ENCODE data around the gene IGHMBP2. TPM values are rescaled to one million over a fixed set of nuclear protein-coding genes. Genes with fewer than 3 reads are reported as not detected.

Gene IGHMBP2
- total RNA-seq, 1 experiment from 2014 or later, result 21.5 TPM

DNA sequence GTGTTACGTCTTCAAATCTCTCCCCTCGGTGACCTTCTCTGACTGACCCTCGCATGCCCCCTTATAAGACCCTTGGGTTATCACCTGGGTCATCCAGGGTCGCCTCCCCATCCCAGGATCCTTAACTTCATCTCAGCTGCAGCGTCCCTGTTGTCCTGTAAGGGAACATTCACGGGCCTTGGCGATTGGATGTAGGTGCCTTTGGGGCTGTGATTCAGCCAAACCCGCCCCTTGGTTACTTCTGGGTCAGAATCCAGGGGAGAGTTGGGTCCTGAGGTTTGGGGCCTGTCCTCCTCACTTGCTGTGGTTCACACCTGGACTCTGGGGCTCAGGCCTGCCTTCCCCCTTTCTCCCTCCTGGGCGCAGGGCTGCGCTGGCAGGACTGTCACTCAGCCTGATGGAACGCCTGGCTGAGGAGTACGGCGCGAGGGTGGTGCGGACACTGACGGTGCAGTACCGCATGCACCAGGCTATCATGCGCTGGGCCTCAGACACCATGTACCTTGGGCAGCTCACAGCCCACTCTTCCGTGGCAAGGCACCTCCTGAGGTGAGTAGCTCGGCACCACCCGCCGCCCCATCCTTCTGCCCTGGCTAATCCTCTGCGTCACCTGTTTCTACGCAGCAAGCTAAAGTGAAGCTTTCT, 29.4 kb downstream of the IGHMBP2 start:
- Histone ChIP-seq H3K27ac (ENCODE audit: low read length) (no peak overlapping the region), H3K4me3 (ENCODE audit: low read length) (no peak overlapping the region), H3K9ac (ENCODE audit: low read length) (no peak overlapping the region), H3K27me3 (ENCODE audit: low read length) (no peaks in the 10 kb centered on the region), H3K79me2 (ENCODE audit: low read length) (0 out of 2 replicates have a peak, but pooled peaks cover 2% of the 10 kb centered on the region), H3K4me1 (ENCODE audit: low read length) (no peaks in the 10 kb centered on the region), H3K9me2 (replicated peaks; ENCODE audit: insufficient read depth, low read length) (no peaks in the 10 kb centered on the region), H4K20me1 (ENCODE audit: insufficient read depth, low read depth, low read length) (no peaks in the 10 kb centered on the region), H3K4me2 (ENCODE audit: low read depth, low read length, poor library complexity, severe bottlenecking) (no peak overlapping the region), H2AFZ (ENCODE audit: low read length) (no peak overlapping the region), H3K9me3 (ENCODE audit: low read length) (no peaks in the 10 kb centered on the region), H3K36me3 (ENCODE audit: insufficient read depth, low read length) (no peaks in the 10 kb centered on the region)
- DNase-seq, result no peak

DNA sequence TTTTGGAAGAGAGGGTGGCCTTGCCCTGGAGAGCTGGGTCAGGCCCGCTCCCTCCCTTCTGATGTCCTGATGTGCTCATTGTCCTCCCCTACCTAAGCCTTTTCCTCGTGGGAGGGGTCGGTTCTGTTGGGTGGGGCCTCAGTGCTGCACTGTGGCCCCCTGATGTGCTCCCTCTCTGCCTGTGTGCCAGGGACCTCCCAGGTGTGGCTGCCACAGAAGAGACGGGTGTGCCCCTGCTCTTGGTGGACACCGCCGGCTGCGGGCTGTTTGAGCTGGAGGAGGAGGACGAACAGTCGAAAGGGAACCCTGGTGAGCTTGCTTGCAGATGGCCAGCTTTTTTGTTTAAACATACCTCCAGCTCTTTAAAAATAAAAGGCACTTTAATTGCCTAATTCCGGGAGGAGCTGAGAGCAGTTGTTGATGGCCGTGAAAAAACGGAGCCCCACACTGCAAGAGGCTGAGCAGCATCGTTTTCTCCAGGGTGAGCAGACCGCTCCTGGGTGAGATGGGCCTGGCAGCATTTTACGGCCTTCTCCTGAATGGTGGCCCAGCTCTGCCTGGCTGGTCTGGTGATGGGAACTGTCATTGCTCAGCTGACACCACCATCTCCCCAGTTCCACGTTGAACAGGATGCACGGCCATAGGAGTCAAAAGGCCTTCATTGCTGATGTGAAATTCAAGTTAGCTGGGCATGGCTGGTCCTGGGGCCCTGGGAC, 30.1 kb downstream of the IGHMBP2 start:
- Histone ChIP-seq H2AFZ (ENCODE audit: low read length) (no peak overlapping the region), H4K20me1 (ENCODE audit: insufficient read depth, low read depth, low read length) (no peaks in the 10 kb centered on the region), H3K36me3 (ENCODE audit: insufficient read depth, low read length) (no peaks in the 10 kb centered on the region), H3K27me3 (ENCODE audit: low read length) (no peaks in the 10 kb centered on the region), H3K27ac (ENCODE audit: low read length) (no peak overlapping the region), H3K9ac (ENCODE audit: low read length) (no peak overlapping the region), H3K9me3 (ENCODE audit: low read length) (no peaks in the 10 kb centered on the region), H3K9me2 (replicated peaks; ENCODE audit: insufficient read depth, low read length) (no peaks in the 10 kb centered on the region), H3K4me1 (ENCODE audit: low read length) (no peaks in the 10 kb centered on the region), H3K79me2 (ENCODE audit: low read length) (no peaks in the 10 kb centered on the region), H3K4me3 (ENCODE audit: low read length) (no peak overlapping the region), H3K4me2 (ENCODE audit: low read depth, low read length, poor library complexity, severe bottlenecking) (no peak overlapping the region)
- no peak for DNase-seq

DNA sequence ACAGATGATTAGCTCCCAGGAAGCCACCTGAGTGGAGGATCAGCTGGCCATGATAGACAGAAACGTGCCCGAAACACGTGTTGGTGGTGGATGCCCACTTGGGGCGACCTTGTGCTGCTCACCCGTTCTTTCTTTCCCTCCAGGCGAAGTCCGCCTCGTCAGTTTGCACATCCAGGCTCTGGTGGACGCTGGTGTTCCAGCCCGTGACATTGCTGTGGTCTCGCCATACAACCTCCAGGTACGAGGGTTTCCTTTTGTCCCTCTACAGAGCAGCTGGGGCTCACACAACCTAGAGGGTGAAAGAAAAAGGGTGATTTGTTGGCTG, 30.6 kb downstream of the IGHMBP2 start:
- no peak overlapping the region for H3K9ac ChIP-seq (ENCODE audit: low read length)
- no peak overlapping the region for H3K4me2 ChIP-seq (ENCODE audit: low read depth, low read length, poor library complexity, severe bottlenecking)
- H3K27ac ChIP-seq (ENCODE audit: low read length), result no peak overlapping the region
- no peaks in the 10 kb centered on the region for H4K20me1 ChIP-seq (ENCODE audit: insufficient read depth, low read depth, low read length)
- no peak for DNase-seq
- no peaks in the 10 kb centered on the region for H3K79me2 ChIP-seq (ENCODE audit: low read length)
- H3K36me3 ChIP-seq (ENCODE audit: insufficient read depth, low read length), result no peaks in the 10 kb centered on the region
- H3K4me3 ChIP-seq (ENCODE audit: low read length), result no peak overlapping the region
- no peaks in the 10 kb centered on the region for H3K4me1 ChIP-seq (ENCODE audit: low read length)
- no peaks in the 10 kb centered on the region for H3K9me3 ChIP-seq (ENCODE audit: low read length)
- no peaks in the 10 kb centered on the region for H3K27me3 ChIP-seq (ENCODE audit: low read length)
- H2AFZ ChIP-seq (ENCODE audit: low read length), result no peak overlapping the region
- H3K9me2 ChIP-seq (replicated peaks; ENCODE audit: insufficient read depth, low read length), result no peaks in the 10 kb centered on the region

DNA sequence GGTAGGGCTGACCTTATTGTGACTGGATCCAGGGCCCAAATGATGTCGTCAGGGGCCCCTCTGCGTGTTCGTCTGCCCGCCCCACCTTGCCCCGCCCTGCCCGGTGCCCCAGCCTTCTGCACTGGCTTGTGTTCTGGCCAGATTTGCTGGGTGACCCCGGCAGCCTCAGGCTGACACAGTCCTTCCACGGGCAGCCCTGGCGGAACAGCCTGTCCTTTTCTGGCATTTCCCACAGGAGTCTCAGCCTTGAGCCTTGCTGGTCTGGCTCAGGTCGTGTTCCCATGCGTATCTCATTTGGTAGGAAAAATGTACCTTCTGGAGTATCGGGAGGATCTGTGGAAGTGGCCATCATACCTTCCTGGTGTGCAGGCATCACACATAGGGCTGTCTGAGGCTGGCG, 31.0 kb downstream of the IGHMBP2 start:
- Histone ChIP-seq H3K9ac (ENCODE audit: low read length) (no peak overlapping the region), H3K9me3 (ENCODE audit: low read length) (no peaks in the 10 kb centered on the region), H4K20me1 (ENCODE audit: insufficient read depth, low read depth, low read length) (no peaks in the 10 kb centered on the region), H3K4me2 (ENCODE audit: low read depth, low read length, poor library complexity, severe bottlenecking) (no peak overlapping the region), H3K9me2 (replicated peaks; ENCODE audit: insufficient read depth, low read length) (no peaks in the 10 kb centered on the region), H3K27me3 (ENCODE audit: low read length) (no peaks in the 10 kb centered on the region), H3K36me3 (ENCODE audit: insufficient read depth, low read length) (no peaks in the 10 kb centered on the region), H3K79me2 (ENCODE audit: low read length) (no peaks in the 10 kb centered on the region), H3K4me1 (ENCODE audit: low read length) (no peaks in the 10 kb centered on the region), H3K4me3 (ENCODE audit: low read length) (no peak overlapping the region), H2AFZ (ENCODE audit: low read length) (no peak overlapping the region), H3K27ac (ENCODE audit: low read length) (no peak overlapping the region)
- no peak for DNase-seq

DNA sequence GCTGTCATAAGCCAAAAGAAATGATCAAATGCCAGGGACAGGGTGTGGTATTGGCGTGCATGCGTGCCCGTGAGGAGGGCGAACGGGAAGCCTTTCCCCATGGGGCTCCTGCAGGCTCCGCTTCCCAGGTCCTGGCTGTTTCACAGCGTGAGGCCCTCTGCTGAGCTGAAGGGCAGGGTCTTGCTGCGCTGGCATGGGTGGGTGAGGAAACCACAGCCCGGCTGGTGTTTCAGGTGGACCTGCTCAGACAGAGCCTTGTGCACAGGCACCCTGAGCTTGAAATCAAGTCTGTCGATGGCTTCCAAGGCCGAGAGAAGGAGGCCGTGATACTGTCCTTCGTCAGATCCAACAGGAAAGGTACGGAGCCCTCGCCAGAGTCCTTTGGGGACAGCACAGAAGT, 31.4 kb downstream of the IGHMBP2 start:
- Histone ChIP-seq H3K4me1 (ENCODE audit: low read length) (no peaks in the 10 kb centered on the region), H4K20me1 (ENCODE audit: insufficient read depth, low read depth, low read length) (no peaks in the 10 kb centered on the region), H3K4me2 (ENCODE audit: low read depth, low read length, poor library complexity, severe bottlenecking) (no peak overlapping the region), H3K9me2 (replicated peaks; ENCODE audit: insufficient read depth, low read length) (no peaks in the 10 kb centered on the region), H3K27ac (ENCODE audit: low read length) (no peak overlapping the region), H3K27me3 (ENCODE audit: low read length) (no peaks in the 10 kb centered on the region), H3K4me3 (ENCODE audit: low read length) (no peak overlapping the region), H3K9me3 (ENCODE audit: low read length) (no peaks in the 10 kb centered on the region), H3K9ac (ENCODE audit: low read length) (no peak overlapping the region), H2AFZ (ENCODE audit: low read length) (no peak overlapping the region), H3K36me3 (ENCODE audit: insufficient read depth, low read length) (no peaks in the 10 kb centered on the region), H3K79me2 (ENCODE audit: low read length) (no peaks in the 10 kb centered on the region)
- no peak for DNase-seq

DNA sequence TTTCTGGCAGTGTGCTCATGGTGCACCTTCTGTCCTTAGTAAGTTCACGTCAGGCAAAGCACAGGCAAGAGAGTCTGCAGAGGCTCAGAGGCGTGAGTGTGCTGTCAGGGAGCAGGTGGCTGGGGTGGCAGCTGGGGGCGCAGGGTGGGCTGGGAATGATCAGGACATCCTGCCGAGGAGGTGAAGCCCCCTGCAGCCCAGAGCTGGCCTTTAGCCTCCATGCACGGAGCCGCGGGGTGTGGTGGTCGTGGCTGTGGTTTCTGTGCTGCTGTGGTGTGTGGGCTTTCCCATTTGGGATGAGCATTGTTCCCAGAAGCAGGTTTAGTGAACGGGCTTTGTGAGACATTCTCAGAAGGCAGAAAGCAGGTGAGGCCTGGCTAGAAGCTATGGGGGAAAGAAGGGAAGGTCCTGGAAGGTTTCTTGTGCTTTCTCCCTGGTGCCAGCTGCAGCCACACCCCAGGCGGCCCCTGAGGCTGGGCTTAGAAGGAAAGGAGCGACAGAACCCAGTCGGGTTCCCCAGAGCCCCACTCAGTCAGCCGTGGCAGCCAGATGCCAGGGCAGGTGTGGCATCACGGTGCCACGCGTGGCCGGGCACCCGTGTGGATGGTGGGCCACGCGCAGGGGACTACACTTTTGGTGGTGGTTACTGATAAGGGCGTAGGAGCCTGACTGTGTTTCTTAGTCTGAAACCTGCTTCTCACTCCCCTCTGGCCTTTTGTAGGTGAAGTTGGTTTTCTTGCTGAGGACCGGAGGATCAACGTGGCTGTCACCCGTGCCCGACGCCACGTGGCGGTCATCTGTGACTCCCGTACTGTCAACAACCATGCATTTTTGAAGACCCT, 32.0 kb downstream of the IGHMBP2 start:
- H3K9me2 ChIP-seq (replicated peaks; ENCODE audit: insufficient read depth, low read length), result no peaks in the 10 kb centered on the region
- no peak overlapping the region for H3K4me3 ChIP-seq (ENCODE audit: low read length)
- DNase-seq, result no peak
- H3K9ac ChIP-seq (ENCODE audit: low read length), result no peak overlapping the region
- no peaks in the 10 kb centered on the region for H3K79me2 ChIP-seq (ENCODE audit: low read length)
- H3K4me1 ChIP-seq (ENCODE audit: low read length), result no peaks in the 10 kb centered on the region
- no peaks in the 10 kb centered on the region for H3K9me3 ChIP-seq (ENCODE audit: low read length)
- no peak overlapping the region for H3K4me2 ChIP-seq (ENCODE audit: low read depth, low read length, poor library complexity, severe bottlenecking)
- no peaks in the 10 kb centered on the region for H4K20me1 ChIP-seq (ENCODE audit: insufficient read depth, low read depth, low read length)
- H2AFZ ChIP-seq (ENCODE audit: low read length), result no peak overlapping the region
- no peaks in the 10 kb centered on the region for H3K27me3 ChIP-seq (ENCODE audit: low read length)
- H3K27ac ChIP-seq (ENCODE audit: low read length), result no peak overlapping the region
- no peaks in the 10 kb centered on the region for H3K36me3 ChIP-seq (ENCODE audit: insufficient read depth, low read length)

DNA sequence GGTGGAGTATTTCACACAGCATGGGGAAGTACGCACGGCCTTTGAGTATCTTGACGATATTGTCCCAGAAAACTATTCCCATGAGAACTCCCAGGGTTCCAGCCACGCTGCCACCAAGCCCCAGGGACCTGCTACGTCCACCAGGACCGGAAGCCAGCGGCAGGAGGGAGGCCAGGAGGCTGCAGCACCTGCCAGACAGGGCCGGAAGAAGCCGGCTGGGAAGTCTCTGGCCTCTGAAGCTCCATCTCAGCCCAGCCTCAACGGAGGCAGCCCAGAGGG, 32.6 kb downstream of the IGHMBP2 start:
- H3K27me3 ChIP-seq (ENCODE audit: low read length), result no peaks in the 10 kb centered on the region
- H3K79me2 ChIP-seq (ENCODE audit: low read length), result no peaks in the 10 kb centered on the region
- H3K9ac ChIP-seq (ENCODE audit: low read length), result no peak overlapping the region
- no peak for DNase-seq
- no peaks in the 10 kb centered on the region for H4K20me1 ChIP-seq (ENCODE audit: insufficient read depth, low read depth, low read length)
- no peak overlapping the region for H2AFZ ChIP-seq (ENCODE audit: low read length)
- H3K27ac ChIP-seq (ENCODE audit: low read length), result no peak overlapping the region
- no peaks in the 10 kb centered on the region for H3K9me2 ChIP-seq (replicated peaks; ENCODE audit: insufficient read depth, low read length)
- no peaks in the 10 kb centered on the region for H3K9me3 ChIP-seq (ENCODE audit: low read length)
- H3K4me2 ChIP-seq (ENCODE audit: low read depth, low read length, poor library complexity, severe bottlenecking), result no peak overlapping the region
- H3K36me3 ChIP-seq (ENCODE audit: insufficient read depth, low read length), result no peaks in the 10 kb centered on the region
- H3K4me1 ChIP-seq (ENCODE audit: low read length), result no peaks in the 10 kb centered on the region
- H3K4me3 ChIP-seq (ENCODE audit: low read length), result no peak overlapping the region

DNA sequence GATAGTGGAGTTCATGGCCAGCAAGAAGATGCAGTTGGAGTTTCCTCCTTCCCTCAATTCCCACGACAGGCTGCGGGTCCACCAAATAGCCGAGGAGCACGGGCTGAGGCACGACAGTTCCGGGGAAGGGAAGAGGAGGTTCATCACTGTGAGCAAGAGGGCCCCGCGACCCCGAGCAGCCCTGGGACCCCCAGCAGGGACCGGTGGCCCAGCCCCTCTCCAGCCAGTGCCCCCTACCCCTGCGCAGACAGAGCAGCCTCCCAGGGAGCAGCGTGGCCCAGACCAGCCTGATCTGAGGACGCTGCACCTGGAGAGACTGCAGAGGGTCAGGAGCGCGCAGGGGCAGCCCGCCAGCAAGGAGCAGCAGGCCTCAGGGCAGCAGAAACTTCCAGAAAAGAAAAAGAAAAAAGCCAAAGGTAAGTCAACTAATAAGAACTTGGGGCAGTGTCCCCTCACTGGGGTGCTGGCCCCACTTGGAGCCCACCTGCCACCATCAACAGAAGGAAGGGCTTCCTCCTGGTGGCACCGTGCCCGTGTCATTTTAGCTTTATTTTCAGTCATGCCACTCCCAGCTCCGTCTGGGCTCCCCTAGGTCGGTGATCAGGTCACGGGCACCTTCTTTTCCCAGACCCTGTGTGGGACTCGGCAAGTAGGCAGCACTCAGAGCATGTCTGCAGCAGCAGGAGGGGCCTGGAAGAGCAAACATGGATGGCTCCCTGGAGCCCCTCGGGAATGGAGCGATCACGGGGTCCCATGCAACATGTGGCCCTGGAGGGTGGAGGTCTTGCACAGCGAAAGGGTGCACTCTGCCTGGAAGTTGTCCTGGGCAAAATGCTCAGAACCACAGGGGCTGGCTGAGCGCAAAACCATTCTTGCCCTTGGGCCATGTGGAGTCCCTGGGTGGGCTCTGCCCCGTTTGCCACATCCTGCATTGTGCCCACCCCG, 33.3 kb downstream of the IGHMBP2 start:
- H3K4me3 ChIP-seq (ENCODE audit: low read length), result no peak overlapping the region
- H3K4me2 ChIP-seq (ENCODE audit: low read depth, low read length, poor library complexity, severe bottlenecking), result no peak overlapping the region
- DNase-seq, result no peak
- no peaks in the 10 kb centered on the region for H3K4me1 ChIP-seq (ENCODE audit: low read length)
- H3K9ac ChIP-seq (ENCODE audit: low read length), result no peak overlapping the region
- H3K36me3 ChIP-seq (ENCODE audit: insufficient read depth, low read length), result no peaks in the 10 kb centered on the region
- H2AFZ ChIP-seq (ENCODE audit: low read length), result no peak overlapping the region
- H4K20me1 ChIP-seq (ENCODE audit: insufficient read depth, low read depth, low read length), result no peaks in the 10 kb centered on the region
- H3K79me2 ChIP-seq (ENCODE audit: low read length), result no peaks in the 10 kb centered on the region
- no peak overlapping the region for H3K27ac ChIP-seq (ENCODE audit: low read length)
- H3K9me2 ChIP-seq (replicated peaks; ENCODE audit: insufficient read depth, low read length), result no peaks in the 10 kb centered on the region
- no peaks in the 10 kb centered on the region for H3K9me3 ChIP-seq (ENCODE audit: low read length)
- H3K27me3 ChIP-seq (ENCODE audit: low read length), result no peaks in the 10 kb centered on the region
